ENCODE data around the gene PDZRN3. TPM values are rescaled to one million over a fixed set of nuclear protein-coding genes. Genes with fewer than 3 reads are reported as not detected.

The PDZRN3 gene
- total RNA-seq, 1 donor from 2014 or later, result 21.9 TPM

GRCh38 chr3:73665286-73665685 lies 40.5 kb upstream of the PDZRN3 start:
- H3K4me3 Mint-ChIP-seq (ENCODE audit: unreplicated experiment), result no peak overlapping the region
- H3K9me3 Mint-ChIP-seq (ENCODE audit: unreplicated experiment), result no peaks in the 10 kb centered on the region
- no peak for TF ChIP-seq CTCF (IDR thresholded peaks at IDR 0.05; ENCODE audit: partially characterized antibody, unreplicated experiment)
- H3K27me3 Mint-ChIP-seq (ENCODE audit: unreplicated experiment), result no peaks in the 10 kb centered on the region
- no peaks in the 10 kb centered on the region for H3K4me1 Mint-ChIP-seq (ENCODE audit: low read depth, unreplicated experiment)
- no peaks in the 10 kb centered on the region for H3K36me3 Mint-ChIP-seq (ENCODE audit: unreplicated experiment)
- H3K27ac Mint-ChIP-seq (ENCODE audit: unreplicated experiment), result no peak overlapping the region
- DNase-seq, result no peak

GRCh38 chr3:73664389-73664788 lies 39.6 kb upstream of the PDZRN3 start:
- H3K4me1 Mint-ChIP-seq (ENCODE audit: low read depth, unreplicated experiment), result no peaks in the 10 kb centered on the region
- no peaks in the 10 kb centered on the region for H3K9me3 Mint-ChIP-seq (ENCODE audit: unreplicated experiment)
- no peak overlapping the region for H3K27ac Mint-ChIP-seq (ENCODE audit: unreplicated experiment)
- no peak overlapping the region for H3K4me3 Mint-ChIP-seq (ENCODE audit: unreplicated experiment)
- TF ChIP-seq CTCF (IDR thresholded peaks at IDR 0.05; ENCODE audit: partially characterized antibody, unreplicated experiment), result no peak
- H3K27me3 Mint-ChIP-seq (ENCODE audit: unreplicated experiment), result no peaks in the 10 kb centered on the region
- no peaks in the 10 kb centered on the region for H3K36me3 Mint-ChIP-seq (ENCODE audit: unreplicated experiment)
- no peak for DNase-seq

- no peak for TF ChIP-seq CTCF (IDR thresholded peaks at IDR 0.05; ENCODE audit: partially characterized antibody, unreplicated experiment)
- Mint-ChIP-seq H3K4me3 (ENCODE audit: unreplicated experiment) (no peak overlapping the region), H3K9me3 (ENCODE audit: unreplicated experiment) (no peaks in the 10 kb centered on the region), H3K27me3 (ENCODE audit: unreplicated experiment) (no peaks in the 10 kb centered on the region), H3K36me3 (ENCODE audit: unreplicated experiment) (no peaks in the 10 kb centered on the region), H3K27ac (ENCODE audit: unreplicated experiment) (no peak overlapping the region), H3K4me1 (ENCODE audit: low read depth, unreplicated experiment) (no peaks in the 10 kb centered on the region)
- DNase-seq, result no peak
Observed at GRCh38 chr3:73663495-73663894, 38.8 kb upstream of the PDZRN3 start.

- H3K4me1 Mint-ChIP-seq (ENCODE audit: low read depth, unreplicated experiment), result no peaks in the 10 kb centered on the region
- no peak overlapping the region for H3K27ac Mint-ChIP-seq (ENCODE audit: unreplicated experiment)
- no peaks in the 10 kb centered on the region for H3K9me3 Mint-ChIP-seq (ENCODE audit: unreplicated experiment)
- no peak for DNase-seq
- TF ChIP-seq CTCF (IDR thresholded peaks at IDR 0.05; ENCODE audit: partially characterized antibody, unreplicated experiment), result no peak
- no peak overlapping the region for H3K4me3 Mint-ChIP-seq (ENCODE audit: unreplicated experiment)
- H3K27me3 Mint-ChIP-seq (ENCODE audit: unreplicated experiment), result no peaks in the 10 kb centered on the region
- H3K36me3 Mint-ChIP-seq (ENCODE audit: unreplicated experiment), result no peaks in the 10 kb centered on the region
Observed at GRCh38 chr3:73661265-73661664, 36.5 kb upstream of the PDZRN3 start.

GRCh38 chr3:73658227-73658626 lies 33.5 kb upstream of the PDZRN3 start:
- no peak overlapping the region for H3K4me3 Mint-ChIP-seq (ENCODE audit: unreplicated experiment)
- H3K27ac Mint-ChIP-seq (ENCODE audit: unreplicated experiment), result no peak overlapping the region
- TF ChIP-seq CTCF (IDR thresholded peaks at IDR 0.05; ENCODE audit: partially characterized antibody, unreplicated experiment), result no peak
- no peaks in the 10 kb centered on the region for H3K4me1 Mint-ChIP-seq (ENCODE audit: low read depth, unreplicated experiment)
- no peaks in the 10 kb centered on the region for H3K27me3 Mint-ChIP-seq (ENCODE audit: unreplicated experiment)
- DNase-seq, result no peak
- no peaks in the 10 kb centered on the region for H3K9me3 Mint-ChIP-seq (ENCODE audit: unreplicated experiment)
- H3K36me3 Mint-ChIP-seq (ENCODE audit: unreplicated experiment), result no peaks in the 10 kb centered on the region

Measured in glutamatergic neuron (in vitro differentiated cells).